DOHH2 (cell line): ENCODE measurements around the gene ZNF319.

Experiments used
- H3F3A ChIP-seq: fragments of 200-600 bp; sonication (generic), shearing (Covaris generic); 2 replicates; pipeline ENCODE4 v1.6.0; 2016; ENCODE audit warnings: antibody characterized with exemption, mild to moderate bottlenecking; ENCODE audit not compliant: control insufficient read depth, insufficient read depth
- H3K27ac ChIP-seq: fragments of 200-600 bp; sonication (generic); 2 replicates; pipeline ENCODE4 v1.5.1; 2014; ENCODE audit warnings: low read depth, mild to moderate bottlenecking, low read length, moderate library complexity
- H3K27me3 ChIP-seq: fragments of 200-600 bp; sonication (generic); 2 replicates; pipeline ENCODE4 v1.6.1; 2014; ENCODE audit warnings: mild to moderate bottlenecking, low read length, mixed read lengths; ENCODE audit not compliant: control insufficient read depth
- H3K36me3 ChIP-seq: fragments of 200-600 bp; sonication (generic); 2 replicates; pipeline ENCODE4 v1.6.1; 2014; ENCODE audit warnings: mild to moderate bottlenecking, low read length, moderate library complexity, mixed read lengths; ENCODE audit not compliant: control insufficient read depth
- H3K4me1 ChIP-seq: fragments of 200-600 bp; sonication (generic); 2 replicates; pipeline ENCODE4 v1.6.1; 2014; ENCODE audit warnings: mild to moderate bottlenecking, low read length, mixed read lengths; ENCODE audit not compliant: control insufficient read depth
- H3K4me2 ChIP-seq: fragments of 200-600 bp; sonication (generic); 2 replicates; pipeline ENCODE4 v1.6.0; 2014; ENCODE audit warnings: mild to moderate bottlenecking, low read length, moderate library complexity
- H3K4me3 ChIP-seq: fragments of 200-600 bp; sonication (generic); 2 replicates; pipeline ENCODE4 v1.5.1; 2014; ENCODE audit warnings: mild to moderate bottlenecking, low read length, mixed read lengths
- H3K79me2 ChIP-seq: fragments of 200-600 bp; sonication (generic); 2 replicates; pipeline ENCODE4 v1.6.1; 2014; ENCODE audit warnings: mild to moderate bottlenecking, low read length, mixed read lengths; ENCODE audit not compliant: control insufficient read depth
- H3K9me2 ChIP-seq: fragments of 200-600 bp; sonication (generic); replicated peaks from 2 replicates; pipeline ENCODE4 v1.6.1; 2014; ENCODE audit warnings: mild to moderate bottlenecking, low read length, mixed read lengths; ENCODE audit not compliant: control insufficient read depth
- H3K9me3 ChIP-seq: fragments of 200-600 bp; sonication (generic); 2 replicates; pipeline ENCODE4 v1.6.1; 2014; ENCODE audit warnings: antibody characterized with exemption, low read length, mixed read lengths; ENCODE audit not compliant: control insufficient read depth, insufficient read depth
- H4K20me1 ChIP-seq: fragments of 200-600 bp; sonication (generic); 2 replicates; pipeline ENCODE4 v1.6.0; 2014; ENCODE audit warnings: low read depth, mild to moderate bottlenecking, antibody characterized with exemption, low read length, moderate library complexity; ENCODE audit not compliant: control insufficient read depth, insufficient read depth
- CTCF ChIP-seq: fragments of 200-600 bp; sonication (generic); IDR thresholded peaks from one replicate; pipeline ENCODE4 v1.5.1; 2014; ENCODE audit warnings: antibody characterized with exemption, mild to moderate bottlenecking, low read depth, low read length; ENCODE audit not compliant: poor library complexity, severe bottlenecking
- EZH2phosphoT487 ChIP-seq: fragments of 200-600 bp; sonication (generic); IDR thresholded peaks from 2 replicates; pipeline ENCODE4 v1.6.1; 2017; ENCODE audit warnings: borderline replicate concordance, mild to moderate bottlenecking, antibody characterized with exemption, low read length, moderate library complexity, mixed read lengths

The ZNF319 gene

GRCh38 chr16:58038219-58038641, 37.8 kb upstream of the ZNF319 start:
- H3K4me2 ChIP-seq = no peak overlapping the region
- H3K27ac ChIP-seq = no peak overlapping the region
- no peaks in the 10 kb centered on the region for H3K27me3 ChIP-seq
- peaks cover 50% of the 10 kb centered on the region for H3K4me1 ChIP-seq
- no peaks in the 10 kb centered on the region for H3K36me3 ChIP-seq
- peaks cover 5% of the 10 kb centered on the region; the same call in 1 of the 2 replicates for H3K79me2 ChIP-seq
- H3K4me3 ChIP-seq = no peak overlapping the region
- H4K20me1 ChIP-seq = no peaks in the 10 kb centered on the region
- H3K9me2 ChIP-seq = no peaks in the 10 kb centered on the region
- H3K9me3 ChIP-seq = no peaks in the 10 kb centered on the region
- TF ChIP-seq CTCF = no peak
- TF ChIP-seq EZH2phosphoT487 = no peak
- H3F3A ChIP-seq = peaks cover 7% of the 10 kb centered on the region

- H3K9me3 ChIP-seq = no peaks in the 10 kb centered on the region
- H3K4me2 ChIP-seq = no peak overlapping the region
- peaks cover 7% of the 10 kb centered on the region for H3F3A ChIP-seq
- no peaks in the 10 kb centered on the region for H3K9me2 ChIP-seq
- TF ChIP-seq CTCF (no peak), EZH2phosphoT487 (no peak)
- peaks cover 57% of the 10 kb centered on the region for H3K4me1 ChIP-seq
- H3K36me3 ChIP-seq = no peaks in the 10 kb centered on the region
- no peak overlapping the region for H3K4me3 ChIP-seq
- no peaks in the 10 kb centered on the region for H3K27me3 ChIP-seq
- H4K20me1 ChIP-seq = no peaks in the 10 kb centered on the region
- H3K27ac ChIP-seq = no peak overlapping the region
- H3K79me2 ChIP-seq = peaks cover 6% of the 10 kb centered on the region
These were observed 37.0 kb upstream of the ZNF319 start for GRCh38 chr16:58037365-58038057.

- peaks cover 7% of the 10 kb centered on the region for H3F3A ChIP-seq
- no peaks in the 10 kb centered on the region for H3K9me2 ChIP-seq
- H3K4me1 ChIP-seq = peaks cover 62% of the 10 kb centered on the region
- H4K20me1 ChIP-seq = no peaks in the 10 kb centered on the region
- H3K79me2 ChIP-seq = peaks cover 8% of the 10 kb centered on the region
- no peaks in the 10 kb centered on the region for H3K9me3 ChIP-seq
- no peaks in the 10 kb centered on the region for H3K27me3 ChIP-seq
- H3K4me2 ChIP-seq = no peak overlapping the region
- H3K4me3 ChIP-seq = no peak overlapping the region
- TF ChIP-seq EZH2phosphoT487 = no peak
- no peak for TF ChIP-seq CTCF
- no peaks in the 10 kb centered on the region for H3K36me3 ChIP-seq
- H3K27ac ChIP-seq = no peak overlapping the region
These were observed 36.5 kb upstream of the ZNF319 start for GRCh38 chr16:58036943-58037342.
